B cell (primary cell): Measurements from ENCODE around the gene IGF1R.

ENCODE experiments used
- EZH2 ChIP-seq: IDR thresholded peaks from 2 replicates; pipeline ENCODE4 v1.6.1; 2012; ENCODE audit warnings: borderline replicate concordance, low read depth, mild to moderate bottlenecking, moderate library complexity, low read length; ENCODE audit not compliant: insufficient read depth, poor library complexity, severe bottlenecking
- TF ChIP-seq, protein P1 (sequence below): fragments of 200-600 bp; IDR thresholded peaks from one replicate; pipeline ENCODE4 v1.8.0; 2022; ENCODE audit warnings: antibody characterized with exemption, mild to moderate bottlenecking

DNA sequence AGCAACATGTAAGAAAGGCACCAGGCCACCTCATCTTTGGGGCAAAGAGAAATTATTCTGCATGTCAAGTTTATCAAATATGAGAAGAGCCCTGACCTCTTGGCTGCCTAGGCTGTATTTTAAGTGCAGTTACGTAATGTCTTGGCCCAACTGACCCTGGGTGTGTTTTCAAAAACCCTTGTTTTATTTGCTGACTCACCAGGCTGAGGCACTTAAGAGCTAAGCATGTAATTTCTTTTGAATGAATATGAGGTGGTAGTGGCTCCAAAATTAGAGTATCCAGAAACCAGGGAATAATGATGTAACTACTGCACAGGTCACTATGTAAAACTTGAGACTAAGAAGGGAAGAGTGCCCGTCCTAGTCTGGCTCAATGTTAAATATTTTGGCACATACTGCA lies 335.0 kb downstream of the IGF1R start:
- TF ChIP-seq, protein P1, sequence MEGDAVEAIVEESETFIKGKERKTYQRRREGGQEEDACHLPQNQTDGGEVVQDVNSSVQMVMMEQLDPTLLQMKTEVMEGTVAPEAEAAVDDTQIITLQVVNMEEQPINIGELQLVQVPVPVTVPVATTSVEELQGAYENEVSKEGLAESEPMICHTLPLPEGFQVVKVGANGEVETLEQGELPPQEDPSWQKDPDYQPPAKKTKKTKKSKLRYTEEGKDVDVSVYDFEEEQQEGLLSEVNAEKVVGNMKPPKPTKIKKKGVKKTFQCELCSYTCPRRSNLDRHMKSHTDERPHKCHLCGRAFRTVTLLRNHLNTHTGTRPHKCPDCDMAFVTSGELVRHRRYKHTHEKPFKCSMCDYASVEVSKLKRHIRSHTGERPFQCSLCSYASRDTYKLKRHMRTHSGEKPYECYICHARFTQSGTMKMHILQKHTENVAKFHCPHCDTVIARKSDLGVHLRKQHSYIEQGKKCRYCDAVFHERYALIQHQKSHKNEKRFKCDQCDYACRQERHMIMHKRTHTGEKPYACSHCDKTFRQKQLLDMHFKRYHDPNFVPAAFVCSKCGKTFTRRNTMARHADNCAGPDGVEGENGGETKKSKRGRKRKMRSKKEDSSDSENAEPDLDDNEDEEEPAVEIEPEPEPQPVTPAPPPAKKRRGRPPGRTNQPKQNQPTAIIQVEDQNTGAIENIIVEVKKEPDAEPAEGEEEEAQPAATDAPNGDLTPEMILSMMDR: no peak
- TF ChIP-seq EZH2: no peak
